Activated T-cell treated with anti-CD3 and anti-CD28 coated beads, Interleukin-2, amount 50 U/mL, for 24 hours (primary cell): ENCODE results near the gene EPHX1.
A peak's percentile ranks its signal among the peaks of the same experiment; 100 is the strongest.
"Not testable (repeated sequence)": the region's sequence is repeated elsewhere in the genome, so short reads cannot be mapped to it uniquely, and the experiment has no call there.

ENCODE experiments used
- DNase-seq: peaks from one replicate; pipeline ENCODE4 v3.0.0-alpha.2; 2020
- H3K27ac Mint-ChIP-seq: 2 replicates; pipeline ENCODE4 v1.8.0; 2020; ENCODE audit warnings: mild to moderate bottlenecking, mixed read lengths
- H3K27me3 Mint-ChIP-seq: 2 replicates; pipeline ENCODE4 v1.8.0; 2020; ENCODE audit warnings: mixed read lengths
- H3K36me3 Mint-ChIP-seq: 2 replicates; pipeline ENCODE4 v1.8.0; 2020; ENCODE audit warnings: low read depth, mixed read lengths
- H3K4me1 Mint-ChIP-seq: 2 replicates; pipeline ENCODE4 v1.8.0; 2020; ENCODE audit warnings: low read depth, mixed read lengths
- H3K4me3 Mint-ChIP-seq: 2 replicates; pipeline ENCODE4 v1.8.0; 2020; ENCODE audit warnings: mild to moderate bottlenecking, moderate library complexity, mixed read lengths
- H3K9me3 Mint-ChIP-seq: 2 replicates; pipeline ENCODE4 v1.8.0; 2020; ENCODE audit warnings: mixed read lengths

The EPHX1 gene

DNA sequence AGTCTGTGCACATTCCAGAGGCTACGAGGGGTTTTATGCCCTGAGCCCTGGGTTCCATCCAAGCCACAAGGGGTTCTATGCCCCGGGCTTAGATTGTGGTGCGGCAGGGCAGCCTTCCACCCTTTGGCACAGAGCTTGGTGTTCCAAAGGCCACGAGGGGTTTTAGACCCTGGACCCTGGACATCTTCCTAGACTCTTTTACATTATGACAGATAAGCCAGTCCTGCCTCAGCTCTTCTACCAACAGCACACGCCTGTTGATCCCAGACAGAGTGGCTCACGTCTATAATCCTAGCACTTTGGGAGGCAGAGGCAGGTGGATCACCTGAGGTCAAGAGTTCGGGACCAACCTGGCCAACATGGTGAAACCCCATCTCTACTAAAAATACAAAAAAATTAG, 8.8 kb upstream of the EPHX1 start:
- not testable (repeated sequence) for DNase-seq, H3K4me1 Mint-ChIP-seq, H3K36me3 Mint-ChIP-seq, H3K4me3 Mint-ChIP-seq, H3K27me3 Mint-ChIP-seq, H3K9me3 Mint-ChIP-seq, H3K27ac Mint-ChIP-seq

DNA sequence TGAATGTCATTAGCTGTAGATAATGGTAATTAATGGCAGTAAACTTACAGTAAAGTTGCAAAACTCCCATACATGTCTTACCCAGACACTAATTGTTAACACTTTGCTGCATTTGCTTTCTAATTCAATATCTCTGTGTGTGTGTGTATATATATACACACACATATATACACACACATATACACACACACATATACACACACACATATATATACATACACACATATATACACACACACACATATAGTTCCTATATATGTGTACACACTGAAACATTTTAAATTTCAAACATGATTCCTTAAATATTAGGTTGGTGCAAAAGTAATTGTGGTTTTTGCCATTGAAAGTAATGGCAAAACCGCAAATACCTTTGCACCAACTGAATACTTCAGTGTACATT, 3.7 kb upstream of the EPHX1 start:
- H3K4me1 Mint-ChIP-seq = peaks cover 15% of the 10 kb centered on the region
- H3K27ac Mint-ChIP-seq = no peak overlapping the region
- peaks cover 6% of the 10 kb centered on the region for H3K27me3 Mint-ChIP-seq
- no peak overlapping the region for H3K4me3 Mint-ChIP-seq
- no peaks in the 10 kb centered on the region for H3K9me3 Mint-ChIP-seq
- no peaks in the 10 kb centered on the region for H3K36me3 Mint-ChIP-seq
- no peak for DNase-seq

DNA sequence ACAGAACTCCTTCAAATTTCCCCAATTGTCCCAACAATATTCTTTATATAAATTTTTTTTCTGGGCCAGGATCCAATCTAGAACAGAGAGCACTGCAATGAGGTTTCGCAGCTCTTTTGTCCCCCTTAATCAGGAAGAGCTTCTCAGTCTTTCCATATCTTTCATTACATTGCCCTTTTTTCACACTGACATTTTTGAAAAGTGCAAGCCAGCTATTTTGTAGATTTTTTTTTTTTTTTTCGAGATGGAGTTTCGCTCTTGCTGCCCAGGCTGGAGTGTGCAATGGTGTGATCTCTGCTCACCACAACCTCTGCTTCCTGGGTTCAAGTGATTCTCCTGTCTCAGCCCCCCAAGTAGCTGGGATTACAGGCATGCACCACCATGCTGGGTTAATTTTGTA, 3.2 kb upstream of the EPHX1 start:
- H3K4me3 Mint-ChIP-seq, H3K27me3 Mint-ChIP-seq, H3K9me3 Mint-ChIP-seq, H3K36me3 Mint-ChIP-seq, H3K27ac Mint-ChIP-seq, DNase-seq: not testable (repeated sequence)
- H3K4me1 Mint-ChIP-seq = peaks cover 15% of the 10 kb centered on the region

DNA sequence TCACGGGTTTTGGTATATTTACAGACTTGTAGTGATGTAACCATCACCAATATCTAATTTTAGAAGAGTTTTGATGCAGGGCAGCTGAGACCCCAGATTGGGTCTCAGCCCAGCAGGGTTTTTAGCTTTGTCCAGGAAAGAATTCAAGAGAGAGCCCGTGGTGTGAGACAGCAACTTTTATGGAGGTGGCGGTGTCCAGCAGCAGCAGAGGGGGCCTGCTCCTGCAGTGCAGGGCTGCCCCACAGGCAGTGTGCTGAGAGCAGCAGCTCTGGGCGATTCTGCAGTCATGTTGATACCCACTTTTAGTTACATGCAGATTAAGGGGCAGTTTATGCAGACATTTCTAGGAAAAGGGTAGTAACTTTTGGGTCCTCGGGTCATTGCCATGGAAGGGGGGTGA, 1.8 kb upstream of the EPHX1 start:
- Mint-ChIP-seq H3K9me3 (no peaks in the 10 kb centered on the region), H3K36me3 (no peaks in the 10 kb centered on the region), H3K4me1 (peaks cover 15% of the 10 kb centered on the region), H3K27ac (no peak overlapping the region), H3K27me3 (peaks cover 6% of the 10 kb centered on the region), H3K4me3 (no peak overlapping the region)
- no peak for DNase-seq

GRCh38 chr1:225810579-225811538, 935 bp downstream of the EPHX1 start:
- H3K27ac Mint-ChIP-seq, DNase-seq, H3K9me3 Mint-ChIP-seq, H3K36me3 Mint-ChIP-seq, H3K27me3 Mint-ChIP-seq: not testable (repeated sequence)
- H3K4me1 Mint-ChIP-seq = peaks cover 15% of the 10 kb centered on the region
- H3K4me3 Mint-ChIP-seq = peak overlapping the region; percentile 72

- Mint-ChIP-seq H3K27me3 (peaks cover 6% of the 10 kb centered on the region), H3K27ac (no peak overlapping the region), H3K4me1 (peaks cover 15% of the 10 kb centered on the region), H3K9me3 (no peaks in the 10 kb centered on the region), H3K4me3 (no peak overlapping the region), H3K36me3 (no peaks in the 10 kb centered on the region)
- no peak for DNase-seq
Measured at GRCh38 chr1:225811622-225812487, 1.9 kb downstream of the EPHX1 start.

DNA sequence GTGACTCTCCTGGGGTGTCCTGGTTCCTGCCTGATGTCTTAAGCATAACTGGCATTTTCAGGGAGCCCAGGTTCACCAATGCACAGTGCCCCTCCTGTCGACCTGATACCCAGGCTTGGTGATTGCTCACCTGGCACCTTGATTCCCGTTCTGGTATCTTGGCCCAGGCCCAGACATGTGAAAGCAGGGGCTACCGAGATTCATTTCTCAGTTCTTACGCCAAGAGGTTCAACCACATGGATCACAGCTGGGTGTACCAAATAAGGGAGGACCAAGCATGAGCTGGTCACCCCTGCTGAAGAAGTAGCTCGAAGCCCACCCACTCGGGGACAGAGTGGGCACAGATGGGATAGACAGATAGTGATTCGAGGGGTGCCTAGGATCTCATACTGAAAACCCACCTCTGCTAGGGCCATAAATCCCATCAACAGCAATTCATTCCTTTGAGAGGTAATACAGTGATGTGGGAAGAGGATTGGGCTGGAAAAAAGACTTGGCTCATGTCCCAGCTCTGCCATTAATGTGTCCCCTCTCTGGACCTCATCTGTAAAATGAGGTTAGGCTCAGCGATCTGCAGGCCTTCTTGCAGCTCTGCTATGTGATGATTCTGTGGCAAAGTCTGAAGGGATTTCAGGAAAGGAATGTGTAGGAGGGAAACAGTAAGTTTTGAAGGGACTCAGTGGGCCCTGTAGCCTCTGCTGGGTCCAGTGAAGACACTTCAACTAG, 2.7 kb downstream of the EPHX1 start:
- Mint-ChIP-seq H3K27ac (no peak overlapping the region), H3K4me3 (no peak overlapping the region), H3K9me3 (no peaks in the 10 kb centered on the region), H3K4me1 (peaks cover 16% of the 10 kb centered on the region), H3K27me3 (peaks cover 6% of the 10 kb centered on the region), H3K36me3 (no peaks in the 10 kb centered on the region)
- DNase-seq = no peak

DNA sequence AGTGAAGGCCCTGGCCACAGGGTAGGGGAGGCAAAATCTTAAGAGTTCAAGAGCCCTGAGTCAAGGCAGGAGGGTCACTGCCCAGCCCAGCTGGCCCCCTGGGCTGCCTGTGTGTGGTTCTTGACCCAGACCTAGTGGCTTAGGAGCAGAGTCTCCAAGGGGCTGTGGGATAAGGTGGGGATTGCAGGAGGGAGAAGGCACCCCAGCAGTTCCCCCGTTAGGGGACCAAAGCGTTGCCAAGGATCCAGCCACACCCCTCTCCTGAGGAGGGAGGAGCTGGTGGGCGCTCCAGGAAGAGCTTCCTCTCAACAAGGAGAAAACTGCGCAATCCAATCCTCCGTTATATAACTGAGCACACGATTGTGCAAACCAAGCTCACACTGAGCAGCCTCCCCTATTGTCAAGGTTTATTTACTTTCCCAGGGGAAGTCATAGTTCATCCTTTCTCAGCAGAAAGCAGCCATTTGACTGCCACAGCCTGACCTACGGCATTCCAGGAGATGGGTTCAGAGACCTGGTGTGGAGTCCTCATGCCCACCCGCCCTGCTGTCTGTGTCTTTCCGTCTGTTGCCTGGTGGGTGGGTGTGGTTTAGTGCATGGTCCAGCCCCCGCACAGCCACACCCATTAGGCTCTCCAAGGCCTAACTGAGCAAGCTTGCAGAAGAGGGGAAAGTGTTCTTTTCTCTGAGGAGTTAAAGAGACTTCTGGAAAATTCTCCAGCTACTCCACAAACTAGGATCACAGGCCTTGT, 3.5 kb downstream of the EPHX1 start:
- Mint-ChIP-seq H3K4me1 (peaks cover 19% of the 10 kb centered on the region), H3K4me3 (no peak overlapping the region), H3K27ac (no peak overlapping the region), H3K9me3 (no peaks in the 10 kb centered on the region), H3K36me3 (no peaks in the 10 kb centered on the region), H3K27me3 (peaks cover 6% of the 10 kb centered on the region)
- no peak for DNase-seq

- Mint-ChIP-seq H3K9me3 (no peaks in the 10 kb centered on the region), H3K27me3 (peaks cover 6% of the 10 kb centered on the region), H3K27ac (no peak overlapping the region), H3K4me1 (peaks cover 17% of the 10 kb centered on the region), H3K36me3 (no peaks in the 10 kb centered on the region), H3K4me3 (no peak overlapping the region)
- DNase-seq = no peak
Measured at GRCh38 chr1:225814381-225814780, 4.5 kb downstream of the EPHX1 start.

- H3K4me1 Mint-ChIP-seq = peaks cover 12% of the 10 kb centered on the region
- not testable (repeated sequence) for H3K4me3 Mint-ChIP-seq, DNase-seq, H3K36me3 Mint-ChIP-seq, H3K9me3 Mint-ChIP-seq, H3K27me3 Mint-ChIP-seq, H3K27ac Mint-ChIP-seq
Measured at GRCh38 chr1:225815090-225815489, 5.2 kb downstream of the EPHX1 start.

DNA sequence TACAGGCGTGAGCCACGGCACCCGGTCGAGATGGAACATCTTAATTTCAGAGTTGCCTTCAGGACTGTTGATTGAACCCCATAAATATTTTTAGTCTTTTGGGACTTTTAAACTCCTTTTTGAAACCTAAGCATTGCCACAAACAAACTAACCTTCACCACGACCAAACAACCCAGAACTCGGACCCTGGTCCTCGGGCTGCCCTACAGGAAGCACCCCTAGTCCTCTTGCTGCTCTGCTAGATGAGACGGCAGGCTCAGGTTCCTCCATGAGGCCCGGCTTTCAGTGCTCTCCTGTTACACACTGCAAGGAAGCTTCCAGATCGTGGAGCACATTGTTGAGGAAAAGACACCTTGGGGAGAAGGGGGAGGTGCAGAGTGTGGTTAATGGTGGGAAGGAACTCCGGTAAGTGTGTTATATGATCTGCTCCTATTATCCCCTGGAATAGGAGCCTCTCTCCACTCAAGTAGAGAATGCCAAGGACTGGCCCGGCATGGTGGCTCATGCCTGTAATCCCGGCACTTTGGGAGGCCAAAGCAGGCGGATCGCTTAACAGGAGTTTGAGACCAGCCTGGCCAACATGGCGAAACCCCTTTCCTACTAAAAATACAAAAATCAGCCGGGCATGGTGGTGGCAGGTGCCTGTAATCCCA, 5.7 kb downstream of the EPHX1 start:
- no peak overlapping the region for H3K4me3 Mint-ChIP-seq
- DNase-seq = no peak
- H3K27me3 Mint-ChIP-seq = peaks cover 3% of the 10 kb centered on the region
- peaks cover 8% of the 10 kb centered on the region for H3K4me1 Mint-ChIP-seq
- no peaks in the 10 kb centered on the region for H3K9me3 Mint-ChIP-seq
- H3K27ac Mint-ChIP-seq = no peak overlapping the region
- H3K36me3 Mint-ChIP-seq = no peaks in the 10 kb centered on the region

- Mint-ChIP-seq H3K27ac (peak overlapping the region; percentile 16), H3K4me1 (peaks cover 4% of the 10 kb centered on the region)
Measured at GRCh38 chr1:225816643-225817538, 7.0 kb downstream of the EPHX1 start.

GRCh38 chr1:225817611-225818061, 7.7 kb downstream of the EPHX1 start:
- no peak overlapping the region for H3K4me3 Mint-ChIP-seq
- peaks cover 4% of the 10 kb centered on the region for H3K4me1 Mint-ChIP-seq
- H3K27me3 Mint-ChIP-seq = no peaks in the 10 kb centered on the region
- no peaks in the 10 kb centered on the region for H3K36me3 Mint-ChIP-seq
- no peak for DNase-seq
- H3K9me3 Mint-ChIP-seq = no peaks in the 10 kb centered on the region
- H3K27ac Mint-ChIP-seq = peak overlapping the region; percentile 56

More at GRCh38 chr1:225816643-225817538, 7.0 kb downstream of the EPHX1 start:
- Mint-ChIP-seq H3K4me3 (no peak overlapping the region), H3K27me3 (no peaks in the 10 kb centered on the region), H3K9me3 (no peaks in the 10 kb centered on the region), H3K36me3 (no peaks in the 10 kb centered on the region)
- DNase-seq = no peak
